Muscle layer of duodenum (tissue), 2 donors: ENCODE measurements around the gene ERC2.

Experiments
- H3K27ac ChIP-seq: one replicate; pipeline ENCODE4 v1.7.0; 2013; ENCODE audit warnings: mild to moderate bottlenecking, low read length
- H3K27me3 ChIP-seq: one replicate; pipeline ENCODE4 v1.7.0; 2013; ENCODE audit warnings: low read depth, mild to moderate bottlenecking, control low read depth, low read length
- H3K36me3 ChIP-seq, 2 donors: one replicate each; pipeline ENCODE4 v1.7.0; 2013; ENCODE audit warnings: low read length in 2 of 2, control low read depth in 1 of 2, mild to moderate bottlenecking in 1 of 2; ENCODE audit not compliant: insufficient read depth in 2 of 2, control insufficient read depth in 1 of 2
- H3K4me1 ChIP-seq, 2 donors: one replicate each; pipeline ENCODE4 v1.7.0; 2013; ENCODE audit warnings: low read length in 2 of 2, mild to moderate bottlenecking in 2 of 2, control low read depth in 1 of 2, moderate library complexity in 1 of 2; ENCODE audit not compliant: insufficient read depth in 2 of 2, control insufficient read depth in 1 of 2
- H3K4me3 ChIP-seq, 2 donors: one replicate each; pipeline ENCODE4 v1.7.0; 2013; ENCODE audit warnings: low read length in 2 of 2, low read depth in 1 of 2, mild to moderate bottlenecking in 1 of 2
- H3K9me3 ChIP-seq, 2 donors: one replicate each; pipeline ENCODE4 v1.7.0; 2013; ENCODE audit warnings: low read length in 2 of 2, control low read depth in 1 of 2, mild to moderate bottlenecking in 1 of 2; ENCODE audit not compliant: control insufficient read depth in 1 of 2
- donor health status: healthy.

ERC2 gene

DNA sequence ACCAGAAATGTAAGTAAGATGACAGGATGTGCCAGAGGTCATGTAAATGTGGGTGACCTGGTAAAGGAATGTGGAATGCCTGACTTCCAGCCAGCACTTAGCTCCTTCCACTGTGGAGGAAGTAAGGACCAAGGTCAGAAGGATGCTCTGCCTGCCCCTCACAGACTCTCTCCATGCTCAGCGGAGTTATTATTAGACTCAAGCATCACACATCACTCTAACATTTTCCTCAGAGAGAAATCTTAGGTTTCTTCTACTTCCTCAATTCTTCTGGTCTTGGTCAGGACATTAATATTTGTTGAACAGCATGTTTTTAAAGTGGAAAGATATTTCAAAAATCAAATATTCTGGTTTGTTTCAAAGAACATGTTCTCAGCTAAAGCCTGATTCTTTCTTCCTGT, 749.7 kb downstream of the ERC2 start:
- no peak overlapping the region for H3K4me3 ChIP-seq
- H3K27me3 ChIP-seq: no peaks in the 10 kb centered on the region
- no peaks in the 10 kb centered on the region for H3K9me3 ChIP-seq
- H3K27ac ChIP-seq: no peak overlapping the region
- no peaks in the 10 kb centered on the region for H3K4me1 ChIP-seq
- H3K36me3 ChIP-seq: no peaks in the 10 kb centered on the region

DNA sequence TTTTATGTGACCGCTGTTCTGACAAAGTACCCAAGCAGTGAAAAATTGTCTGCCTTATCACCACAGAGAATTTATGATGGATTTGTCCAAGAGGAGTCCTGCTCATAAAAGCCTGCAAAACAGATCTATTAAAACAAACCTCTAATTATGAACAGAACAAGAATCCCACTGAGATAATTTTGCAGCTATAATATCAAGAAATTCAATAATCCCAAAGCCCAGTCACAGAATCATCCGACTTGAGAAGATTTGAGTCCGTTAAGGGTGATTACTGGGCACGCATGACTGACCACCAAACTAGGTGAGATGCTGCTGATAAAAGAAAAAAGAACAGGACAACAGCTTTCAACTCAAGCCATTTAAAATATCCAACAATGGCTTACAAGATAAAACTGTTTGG, 750.2 kb downstream of the ERC2 start:
- H3K27ac ChIP-seq: no peak overlapping the region
- H3K27me3 ChIP-seq: no peaks in the 10 kb centered on the region
- H3K9me3 ChIP-seq: no peaks in the 10 kb centered on the region

DNA sequence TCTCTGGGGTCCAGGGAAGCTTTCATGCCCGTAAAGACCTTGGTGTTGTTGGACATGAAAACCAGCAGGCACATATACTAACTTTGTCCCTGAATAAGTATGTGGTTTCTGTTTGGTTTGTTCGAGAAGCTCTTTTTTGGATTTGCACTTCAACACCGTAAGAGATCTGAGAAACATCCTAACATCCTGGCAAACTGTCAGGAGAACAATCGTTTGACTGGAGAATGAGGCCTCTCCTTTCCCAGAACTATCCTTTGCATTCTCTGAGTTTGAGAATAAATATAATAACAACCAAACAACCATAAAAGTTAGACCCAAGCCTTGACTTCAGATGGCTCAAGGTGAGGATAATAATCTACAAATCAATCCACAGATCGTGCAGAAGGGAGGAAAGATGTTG, 750.8 kb downstream of the ERC2 start:
- H3K9me3 ChIP-seq: no peaks in the 10 kb centered on the region
- H3K27me3 ChIP-seq: no peaks in the 10 kb centered on the region
- no peaks in the 10 kb centered on the region for H3K36me3 ChIP-seq
- H3K4me3 ChIP-seq: no peak overlapping the region
- no peak overlapping the region for H3K27ac ChIP-seq
- H3K4me1 ChIP-seq: no peaks in the 10 kb centered on the region

More for the DNA sequence above, 750.2 kb downstream of the ERC2 start:
- Histone ChIP-seq H3K4me1 (no peaks in the 10 kb centered on the region), H3K4me3 (no peak overlapping the region), H3K36me3 (no peaks in the 10 kb centered on the region)

DNA sequence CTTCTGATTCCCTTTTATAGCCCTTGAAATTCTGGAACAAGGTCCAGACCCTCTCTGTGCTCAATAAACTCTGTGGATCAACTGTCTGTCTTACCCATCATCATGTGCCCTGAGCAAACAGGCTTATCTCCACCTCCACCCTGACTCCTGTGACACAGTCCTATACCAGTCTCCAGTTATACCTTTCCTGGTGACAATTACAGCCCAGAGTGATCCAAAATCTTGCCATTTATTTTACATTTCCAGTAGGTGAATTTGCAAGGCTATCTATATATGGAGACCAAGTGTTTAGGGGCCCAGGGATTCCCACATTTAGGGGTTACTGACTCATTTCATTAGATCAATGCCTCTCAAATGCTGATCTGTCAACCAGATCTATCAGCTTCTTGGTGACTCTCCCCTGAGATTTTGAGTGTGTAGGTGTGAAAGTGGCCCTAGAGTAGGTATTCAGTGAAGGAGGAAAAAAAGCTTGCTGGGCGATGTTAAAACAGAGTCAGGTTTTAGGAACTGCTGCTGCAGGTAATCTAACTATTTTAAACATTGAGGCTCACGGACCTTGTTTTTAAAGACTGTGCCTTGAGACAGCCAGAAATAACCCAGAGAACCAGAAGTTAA, 751.5 kb downstream of the ERC2 start:
- no peak overlapping the region for H3K4me3 ChIP-seq
- H3K36me3 ChIP-seq: no peaks in the 10 kb centered on the region
- no peak overlapping the region for H3K27ac ChIP-seq
- H3K9me3 ChIP-seq: no peaks in the 10 kb centered on the region
- H3K4me1 ChIP-seq: no peaks in the 10 kb centered on the region
- H3K27me3 ChIP-seq: no peaks in the 10 kb centered on the region

DNA sequence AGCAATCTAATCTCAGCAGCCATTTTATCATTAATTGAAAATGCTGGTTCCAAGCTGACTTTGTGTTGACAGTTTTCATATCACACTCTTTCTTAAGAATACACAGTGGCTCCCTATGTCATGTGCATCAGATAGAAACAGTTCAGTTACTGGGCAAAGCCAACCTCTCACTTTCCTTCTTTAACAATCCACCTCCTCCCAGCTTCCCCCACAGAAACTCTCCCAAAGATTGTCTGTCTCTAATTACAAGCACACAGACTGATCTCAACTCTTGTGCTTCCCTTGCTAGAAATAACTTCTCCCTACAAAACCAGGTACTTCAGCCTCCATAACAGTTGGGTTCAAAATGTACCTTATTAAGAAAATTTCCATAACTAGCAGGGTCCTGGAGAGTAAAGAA, 752.2 kb downstream of the ERC2 start:
- H3K4me3 ChIP-seq: no peak overlapping the region
- no peak overlapping the region for H3K27ac ChIP-seq
- H3K27me3 ChIP-seq: no peaks in the 10 kb centered on the region
- no peaks in the 10 kb centered on the region for H3K9me3 ChIP-seq
- H3K4me1 ChIP-seq: no peaks in the 10 kb centered on the region
- H3K36me3 ChIP-seq: no peaks in the 10 kb centered on the region

DNA sequence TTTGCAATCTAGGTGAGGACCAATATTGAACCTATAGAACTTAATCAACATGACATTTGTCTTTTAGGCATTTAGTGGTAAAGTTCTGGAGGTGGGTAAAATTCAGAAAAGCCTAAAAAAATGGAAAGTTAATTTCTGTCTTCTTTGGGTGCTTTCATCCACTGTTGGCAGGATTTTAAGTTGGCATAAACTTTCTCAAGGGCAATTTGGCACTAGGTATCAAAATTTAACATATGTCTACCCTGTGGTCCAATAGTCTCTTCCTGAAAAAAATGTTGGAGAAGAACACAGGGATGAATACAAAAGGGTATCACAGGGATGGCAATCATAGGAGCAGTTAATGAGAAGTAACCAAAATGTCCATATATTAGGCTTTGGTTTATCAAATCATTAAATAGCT, 754.2 kb downstream of the ERC2 start:
- Histone ChIP-seq H3K27me3 (no peaks in the 10 kb centered on the region), H3K27ac (no peak overlapping the region), H3K4me1 (no peaks in the 10 kb centered on the region), H3K4me3 (no peak overlapping the region), H3K36me3 (no peaks in the 10 kb centered on the region), H3K9me3 (no peaks in the 10 kb centered on the region)

DNA sequence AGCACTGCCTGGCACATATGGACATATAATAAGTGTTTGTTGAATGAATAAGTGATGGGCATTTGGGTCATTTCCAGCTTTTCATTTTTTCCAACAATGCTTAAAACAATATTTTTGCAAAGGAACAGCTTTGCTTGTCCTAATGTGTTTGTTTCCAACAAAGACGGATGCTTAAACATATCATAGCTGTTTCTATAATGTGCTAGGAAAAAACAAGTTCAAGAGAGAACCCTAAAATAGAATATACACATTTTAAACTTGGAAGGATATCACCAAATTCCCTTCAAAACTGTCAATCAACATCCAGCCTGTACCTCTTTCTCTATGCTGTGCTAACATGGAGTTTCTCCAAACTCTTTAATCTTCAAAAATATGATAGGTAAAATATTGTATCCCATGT, 756.6 kb downstream of the ERC2 start:
- no peaks in the 10 kb centered on the region for H3K9me3 ChIP-seq
- H3K4me3 ChIP-seq: no peak overlapping the region
- no peak overlapping the region for H3K27ac ChIP-seq
- H3K36me3 ChIP-seq: no peaks in the 10 kb centered on the region
- H3K27me3 ChIP-seq: no peaks in the 10 kb centered on the region
- peaks cover 0 to 8% of the 10 kb centered on the region in 2 donors for H3K4me1 ChIP-seq

DNA sequence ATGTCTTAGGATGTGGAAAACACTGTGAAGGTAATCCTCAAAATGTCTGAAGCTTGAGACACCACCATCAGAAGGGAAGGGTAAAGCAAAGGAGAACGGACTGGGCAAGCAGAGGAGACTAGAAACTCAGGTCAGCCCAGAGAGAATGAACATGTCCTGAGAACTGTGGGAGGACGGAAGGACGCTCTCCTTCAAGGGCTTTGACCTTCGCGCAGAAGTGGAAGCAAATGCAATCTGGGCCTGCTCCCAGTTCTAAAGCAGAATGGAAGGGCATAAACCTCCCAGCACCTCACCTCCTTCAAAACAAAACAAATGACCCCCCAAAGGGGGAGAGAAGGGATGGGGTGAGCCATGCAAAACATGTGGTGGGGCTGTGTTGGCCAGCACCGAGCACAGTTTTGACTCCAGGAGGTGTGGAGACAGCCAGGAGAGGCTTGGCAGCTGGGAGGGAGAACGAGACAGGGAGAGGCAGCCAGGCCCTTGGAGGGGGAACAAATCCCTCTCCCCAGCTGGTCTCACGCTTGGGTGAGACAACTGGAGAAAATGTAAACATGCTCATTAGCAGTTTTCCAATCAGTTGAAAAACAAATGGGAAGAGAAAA, 758.8 kb downstream of the ERC2 start:
- peaks cover 0 to 8% of the 10 kb centered on the region in 2 donors for H3K4me1 ChIP-seq
- H3K36me3 ChIP-seq: no peaks in the 10 kb centered on the region
- H3K9me3 ChIP-seq: no peaks in the 10 kb centered on the region
- H3K4me3 ChIP-seq: no peak overlapping the region
- no peaks in the 10 kb centered on the region for H3K27me3 ChIP-seq
- no peak overlapping the region for H3K27ac ChIP-seq

DNA sequence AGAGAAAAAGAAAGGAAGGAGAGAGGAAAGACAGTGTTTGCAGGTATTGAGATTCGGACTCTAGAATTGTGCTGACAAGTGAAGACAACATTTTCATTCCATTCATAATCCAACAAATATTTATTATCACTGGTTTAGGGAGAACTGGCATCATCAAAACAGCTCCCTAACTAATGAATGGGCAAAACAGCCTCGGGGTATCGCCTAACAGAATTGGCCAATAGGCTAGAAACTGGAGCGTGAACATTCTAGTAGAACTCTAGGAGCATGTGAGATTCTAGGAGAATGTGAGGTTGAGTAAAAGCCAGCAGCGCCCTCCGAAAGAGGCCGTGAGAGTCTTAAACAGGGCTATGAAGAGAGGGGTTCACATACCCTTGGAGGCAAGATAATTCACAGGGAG, 759.3 kb downstream of the ERC2 start:
- H3K4me1 ChIP-seq: peaks cover 0 to 8% of the 10 kb centered on the region in 2 donors
- H3K27ac ChIP-seq: no peak overlapping the region
- no peaks in the 10 kb centered on the region for H3K27me3 ChIP-seq
- H3K9me3 ChIP-seq: no peaks in the 10 kb centered on the region
- H3K4me3 ChIP-seq: no peak overlapping the region
- H3K36me3 ChIP-seq: no peaks in the 10 kb centered on the region

DNA sequence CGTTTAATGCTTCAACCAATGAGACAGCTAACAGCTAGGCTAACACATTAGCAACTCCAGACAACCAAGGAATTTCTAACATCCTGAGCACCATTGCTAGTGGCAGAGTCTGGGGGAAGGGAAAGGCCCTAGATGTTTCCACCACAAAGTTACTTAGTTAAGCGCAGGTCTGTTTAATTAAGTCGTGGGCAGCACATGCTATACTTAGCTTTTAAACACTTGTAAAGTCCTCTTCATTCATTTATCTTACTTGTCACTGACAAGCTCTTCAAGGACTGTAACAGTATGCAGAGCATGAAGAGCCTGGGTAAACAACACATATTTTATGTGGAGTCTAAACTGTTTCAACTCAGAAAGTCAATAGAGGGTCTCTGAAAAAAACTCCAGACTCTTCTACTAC, 760.0 kb downstream of the ERC2 start:
- Histone ChIP-seq H3K27me3 (no peaks in the 10 kb centered on the region), H3K4me1 (peaks cover 0 to 8% of the 10 kb centered on the region in 2 donors), H3K4me3 (no peak overlapping the region), H3K27ac (no peak overlapping the region), H3K36me3 (no peaks in the 10 kb centered on the region), H3K9me3 (no peaks in the 10 kb centered on the region)

DNA sequence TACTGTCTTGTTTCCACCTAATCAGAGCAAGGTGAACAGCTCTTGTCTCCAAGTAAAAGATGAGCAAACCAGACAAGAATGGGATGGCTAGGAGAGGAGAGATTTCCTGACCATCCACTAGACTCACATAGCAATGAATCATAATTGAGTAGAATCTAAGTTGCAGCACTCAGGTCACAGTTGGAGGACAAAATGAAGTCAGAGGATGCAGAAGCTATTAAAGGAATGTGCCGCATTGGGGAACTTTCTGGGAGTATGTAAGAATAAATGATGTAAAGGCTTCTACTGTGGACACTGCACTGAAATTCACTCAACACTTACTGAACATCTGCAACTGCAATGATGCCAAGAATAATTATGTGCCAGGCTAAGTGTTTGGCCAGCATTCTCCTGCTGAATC, 763.7 kb downstream of the ERC2 start:
- Histone ChIP-seq H3K27me3 (no peaks in the 10 kb centered on the region), H3K27ac (no peak overlapping the region), H3K4me1 (peaks cover 0 to 8% of the 10 kb centered on the region in 2 donors), H3K4me3 (no peak overlapping the region), H3K9me3 (no peaks in the 10 kb centered on the region), H3K36me3 (no peaks in the 10 kb centered on the region)

DNA sequence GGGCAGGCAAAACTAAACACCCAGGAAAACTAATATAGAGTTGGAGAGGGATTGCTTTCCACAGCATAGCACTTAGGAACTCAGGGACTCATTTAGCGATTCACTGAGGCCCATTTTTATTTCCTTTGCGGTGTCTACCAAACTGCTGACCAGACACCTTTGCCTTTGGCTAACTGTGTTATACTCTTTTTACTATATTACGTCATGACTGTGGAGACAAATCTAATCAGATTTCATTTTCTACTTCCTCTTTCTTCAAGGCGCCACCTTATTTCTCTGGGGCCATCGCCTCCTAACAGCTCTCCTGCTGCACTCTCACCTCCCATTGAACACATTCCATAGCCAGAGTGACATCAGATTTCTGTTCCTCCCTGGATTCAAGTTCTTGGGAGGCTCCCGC, 765.4 kb downstream of the ERC2 start:
- Histone ChIP-seq H3K27me3 (no peaks in the 10 kb centered on the region), H3K4me1 (no peaks in the 10 kb centered on the region), H3K36me3 (no peaks in the 10 kb centered on the region), H3K9me3 (no peaks in the 10 kb centered on the region), H3K4me3 (no peak overlapping the region), H3K27ac (no peak overlapping the region)
